HPDE6-E6E7 (cell line): Measurements from ENCODE around the gene CCND2.

Experiments
- DNase-seq: peaks from one replicate; pipeline ENCODE4 v3.0.0; 2011; ENCODE audit warnings: missing footprints; ENCODE audit errors: extremely low spot score

The CCND2 gene

GRCh38 chr12:4276524-4277204, 3.1 kb downstream of the CCND2 start:
- no peak for DNase-seq

- DNase-seq = no peak
Observed at GRCh38 chr12:4277205-4277543, 3.6 kb downstream of the CCND2 start.

- no peak for DNase-seq
Observed at GRCh38 chr12:4277857-4278256, 4.3 kb downstream of the CCND2 start.

GRCh38 chr12:4278329-4279197, 5.0 kb downstream of the CCND2 start:
- no peak for DNase-seq

- DNase-seq = no peak
Observed at GRCh38 chr12:4279198-4279690, 5.7 kb downstream of the CCND2 start.

GRCh38 chr12:4280351-4281163, 7.0 kb downstream of the CCND2 start:
- no peak for DNase-seq

GRCh38 chr12:4281173-4281654, 7.7 kb downstream of the CCND2 start:
- DNase-seq = no peak

GRCh38 chr12:4282103-4282891, 8.7 kb downstream of the CCND2 start:
- DNase-seq = no peak

GRCh38 chr12:4282892-4283511, 9.4 kb downstream of the CCND2 start:
- no peak for DNase-seq

- DNase-seq = no peak
Observed at GRCh38 chr12:4283512-4284255, 10.1 kb downstream of the CCND2 start.

GRCh38 chr12:4284306-4284705, 10.7 kb downstream of the CCND2 start:
- no peak for DNase-seq

GRCh38 chr12:4285070-4285469, 11.5 kb downstream of the CCND2 start:
- DNase-seq = no peak

- no peak for DNase-seq
Observed at GRCh38 chr12:4286228-4286627, 12.7 kb downstream of the CCND2 start.

GRCh38 chr12:4286771-4287317, 13.3 kb downstream of the CCND2 start:
- no peak for DNase-seq

- no peak for DNase-seq
Observed at GRCh38 chr12:4287325-4288211, 14.0 kb downstream of the CCND2 start.

GRCh38 chr12:4288296-4289131, 15.0 kb downstream of the CCND2 start:
- DNase-seq = no peak

GRCh38 chr12:4289231-4289878, 15.8 kb downstream of the CCND2 start:
- no peak for DNase-seq
